NB4 (cell line): ENCODE measurements around the gene ABHD17C.
"Not testable (repeated sequence)": the region's sequence is repeated elsewhere in the genome, so short reads cannot be mapped to it uniquely, and the experiment has no call there.

Experiments used
- POLR2A ChIP-seq: IDR thresholded peaks from 2 replicates; pipeline ENCODE4 v1.6.1; 2011; ENCODE audit warnings: mild to moderate bottlenecking; ENCODE audit not compliant: insufficient read length; ENCODE audit errors: extremely low read depth
- TF ChIP-seq, protein P1 (sequence below): IDR thresholded peaks from one replicate; pipeline ENCODE4 v1.5.1; 2012; ENCODE audit warnings: low read depth, low read length
- TF ChIP-seq, protein P2 (sequence below): IDR thresholded peaks from 2 replicates; pipeline ENCODE4 v1.6.1; 2011; ENCODE audit warnings: low read depth, low read length

DNA sequence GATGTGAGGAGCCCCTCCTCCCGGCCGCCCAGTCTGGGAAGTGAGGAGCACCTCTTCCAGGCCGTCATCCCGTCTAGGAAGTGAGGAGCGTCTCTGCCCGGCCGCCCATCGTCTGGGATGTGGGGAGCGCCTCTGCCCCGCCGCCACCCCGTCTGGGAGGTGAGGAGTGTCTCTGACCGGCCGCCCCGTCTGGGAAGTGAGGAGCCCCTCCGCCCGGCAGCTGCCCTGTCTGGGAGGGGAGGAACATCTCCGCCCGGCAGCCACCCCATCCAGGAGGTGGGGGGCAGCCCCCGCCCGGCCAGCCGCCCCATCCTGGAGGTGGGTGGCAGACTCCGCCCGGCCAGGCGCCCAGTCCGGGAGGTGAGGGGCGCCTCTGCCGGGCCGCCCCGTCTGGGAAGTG lies 47.7 kb upstream of the ABHD17C start:
- TF ChIP-seq, protein P1, sequence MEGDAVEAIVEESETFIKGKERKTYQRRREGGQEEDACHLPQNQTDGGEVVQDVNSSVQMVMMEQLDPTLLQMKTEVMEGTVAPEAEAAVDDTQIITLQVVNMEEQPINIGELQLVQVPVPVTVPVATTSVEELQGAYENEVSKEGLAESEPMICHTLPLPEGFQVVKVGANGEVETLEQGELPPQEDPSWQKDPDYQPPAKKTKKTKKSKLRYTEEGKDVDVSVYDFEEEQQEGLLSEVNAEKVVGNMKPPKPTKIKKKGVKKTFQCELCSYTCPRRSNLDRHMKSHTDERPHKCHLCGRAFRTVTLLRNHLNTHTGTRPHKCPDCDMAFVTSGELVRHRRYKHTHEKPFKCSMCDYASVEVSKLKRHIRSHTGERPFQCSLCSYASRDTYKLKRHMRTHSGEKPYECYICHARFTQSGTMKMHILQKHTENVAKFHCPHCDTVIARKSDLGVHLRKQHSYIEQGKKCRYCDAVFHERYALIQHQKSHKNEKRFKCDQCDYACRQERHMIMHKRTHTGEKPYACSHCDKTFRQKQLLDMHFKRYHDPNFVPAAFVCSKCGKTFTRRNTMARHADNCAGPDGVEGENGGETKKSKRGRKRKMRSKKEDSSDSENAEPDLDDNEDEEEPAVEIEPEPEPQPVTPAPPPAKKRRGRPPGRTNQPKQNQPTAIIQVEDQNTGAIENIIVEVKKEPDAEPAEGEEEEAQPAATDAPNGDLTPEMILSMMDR: not testable (repeated sequence)
- TF ChIP-seq, protein P2, sequence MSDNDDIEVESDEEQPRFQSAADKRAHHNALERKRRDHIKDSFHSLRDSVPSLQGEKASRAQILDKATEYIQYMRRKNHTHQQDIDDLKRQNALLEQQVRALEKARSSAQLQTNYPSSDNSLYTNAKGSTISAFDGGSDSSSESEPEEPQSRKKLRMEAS: not testable (repeated sequence)
- TF ChIP-seq POLR2A: not testable (repeated sequence)
